GM12864 (cell line): ENCODE data around the gene PPP1R26.

Source experiments
- DNase-seq: peaks from one replicate; pipeline ENCODE4 v3.0.0-alpha.2; 2011; ENCODE audit warnings: low read depth
- H3K4me3 ChIP-seq: 2 replicates; pipeline ENCODE4 v1.5.1; 2011; ENCODE audit warnings: mild to moderate bottlenecking, low read depth, low read length, control low read depth
- TF ChIP-seq, protein P1 (sequence below): IDR thresholded peaks from 2 replicates; pipeline ENCODE4 v1.5.1; 2011; ENCODE audit warnings: low read depth, mild to moderate bottlenecking, moderate library complexity, low read length, control low read depth, inconsistent platforms; ENCODE audit errors: missing control alignments

PPP1R26 gene

DNA sequence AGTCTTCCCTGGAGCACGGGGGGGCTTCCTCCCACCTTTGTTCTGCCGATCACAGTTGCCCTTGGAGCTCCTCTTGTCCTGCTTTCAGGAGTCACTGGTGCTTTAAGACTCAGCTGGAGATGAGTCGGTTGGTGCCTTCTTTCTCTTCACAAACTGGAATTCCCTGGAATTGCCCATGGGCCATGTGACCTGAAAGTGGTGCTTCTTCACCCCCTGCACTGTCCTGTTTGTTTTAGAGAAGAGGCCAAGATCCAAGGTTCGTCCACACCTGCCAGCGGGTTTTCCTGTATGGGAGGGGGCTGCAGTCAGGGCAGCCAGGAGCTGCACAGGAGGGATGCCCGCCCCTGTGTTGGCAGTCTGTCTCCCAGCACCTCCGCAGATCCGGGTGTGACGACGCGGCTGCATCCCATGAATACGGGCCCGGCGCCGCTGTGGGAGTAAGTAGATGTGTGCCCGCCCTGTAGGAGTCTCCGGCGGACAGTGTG lies 11.4 kb downstream of the PPP1R26 start:
- H3K4me3 ChIP-seq: no peak overlapping the region
- TF ChIP-seq, protein P1, sequence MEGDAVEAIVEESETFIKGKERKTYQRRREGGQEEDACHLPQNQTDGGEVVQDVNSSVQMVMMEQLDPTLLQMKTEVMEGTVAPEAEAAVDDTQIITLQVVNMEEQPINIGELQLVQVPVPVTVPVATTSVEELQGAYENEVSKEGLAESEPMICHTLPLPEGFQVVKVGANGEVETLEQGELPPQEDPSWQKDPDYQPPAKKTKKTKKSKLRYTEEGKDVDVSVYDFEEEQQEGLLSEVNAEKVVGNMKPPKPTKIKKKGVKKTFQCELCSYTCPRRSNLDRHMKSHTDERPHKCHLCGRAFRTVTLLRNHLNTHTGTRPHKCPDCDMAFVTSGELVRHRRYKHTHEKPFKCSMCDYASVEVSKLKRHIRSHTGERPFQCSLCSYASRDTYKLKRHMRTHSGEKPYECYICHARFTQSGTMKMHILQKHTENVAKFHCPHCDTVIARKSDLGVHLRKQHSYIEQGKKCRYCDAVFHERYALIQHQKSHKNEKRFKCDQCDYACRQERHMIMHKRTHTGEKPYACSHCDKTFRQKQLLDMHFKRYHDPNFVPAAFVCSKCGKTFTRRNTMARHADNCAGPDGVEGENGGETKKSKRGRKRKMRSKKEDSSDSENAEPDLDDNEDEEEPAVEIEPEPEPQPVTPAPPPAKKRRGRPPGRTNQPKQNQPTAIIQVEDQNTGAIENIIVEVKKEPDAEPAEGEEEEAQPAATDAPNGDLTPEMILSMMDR: no peak
- no peak for DNase-seq

DNA sequence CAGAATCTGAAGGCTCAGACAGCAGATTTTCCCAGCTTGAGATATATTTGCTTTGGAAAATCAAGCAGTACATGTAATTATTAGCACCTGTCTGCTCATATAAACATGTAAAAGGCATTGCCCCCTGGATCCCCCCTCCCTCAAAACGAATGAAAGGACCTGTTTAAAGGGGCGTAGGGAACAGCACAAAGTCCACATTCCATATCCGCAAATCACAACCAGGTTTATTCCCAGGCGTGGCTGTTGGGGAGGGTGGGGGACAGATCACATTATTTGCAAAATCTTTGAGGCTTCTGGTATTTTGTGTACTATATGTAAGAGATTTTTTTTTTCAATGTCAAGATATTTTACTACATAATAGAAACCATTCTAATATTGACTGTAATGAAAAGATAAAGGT lies 12.2 kb downstream of the PPP1R26 start:
- TF ChIP-seq, protein P1: no peak
- H3K4me3 ChIP-seq: no peak overlapping the region
- DNase-seq: no peak

DNA sequence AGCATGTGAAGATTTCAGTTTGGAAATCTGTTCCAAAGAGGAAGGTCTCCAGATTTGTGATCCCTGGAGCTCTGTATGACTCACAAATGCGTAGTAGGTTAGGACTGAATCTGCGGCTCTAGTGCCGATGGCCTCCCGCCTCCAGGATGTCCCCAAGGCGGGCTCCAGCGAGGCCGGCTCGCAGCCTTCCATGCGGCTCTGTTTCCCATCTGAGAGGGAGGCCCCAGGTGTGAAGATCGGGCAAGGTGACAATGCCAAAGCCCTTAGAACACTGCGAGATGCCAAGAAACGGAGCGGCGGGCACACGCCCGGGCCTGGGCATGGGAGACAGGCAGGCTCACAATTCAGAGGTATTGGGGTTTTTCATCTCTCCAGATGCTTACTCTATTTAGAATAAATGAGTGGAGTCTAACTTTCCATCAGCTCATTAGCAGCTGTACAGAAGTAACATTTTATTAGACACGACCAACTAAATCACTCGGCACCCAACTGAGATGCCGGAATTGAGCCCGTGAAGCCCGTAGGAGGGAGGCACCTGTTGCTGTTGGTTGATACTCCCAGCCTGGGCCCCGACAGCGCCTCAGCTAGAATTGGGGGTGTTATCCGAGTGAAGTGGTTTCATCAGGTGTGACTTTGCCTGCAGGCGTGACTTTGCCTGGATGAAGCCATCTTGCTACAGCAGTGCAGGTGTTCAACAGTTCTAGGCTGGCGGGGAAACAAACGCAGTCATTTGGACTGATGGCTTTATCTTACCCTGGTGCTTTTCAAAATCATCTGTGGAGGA lies 13.5 kb downstream of the PPP1R26 start:
- TF ChIP-seq, protein P1: no peak
- no peak overlapping the region for H3K4me3 ChIP-seq
- no peak for DNase-seq

DNA sequence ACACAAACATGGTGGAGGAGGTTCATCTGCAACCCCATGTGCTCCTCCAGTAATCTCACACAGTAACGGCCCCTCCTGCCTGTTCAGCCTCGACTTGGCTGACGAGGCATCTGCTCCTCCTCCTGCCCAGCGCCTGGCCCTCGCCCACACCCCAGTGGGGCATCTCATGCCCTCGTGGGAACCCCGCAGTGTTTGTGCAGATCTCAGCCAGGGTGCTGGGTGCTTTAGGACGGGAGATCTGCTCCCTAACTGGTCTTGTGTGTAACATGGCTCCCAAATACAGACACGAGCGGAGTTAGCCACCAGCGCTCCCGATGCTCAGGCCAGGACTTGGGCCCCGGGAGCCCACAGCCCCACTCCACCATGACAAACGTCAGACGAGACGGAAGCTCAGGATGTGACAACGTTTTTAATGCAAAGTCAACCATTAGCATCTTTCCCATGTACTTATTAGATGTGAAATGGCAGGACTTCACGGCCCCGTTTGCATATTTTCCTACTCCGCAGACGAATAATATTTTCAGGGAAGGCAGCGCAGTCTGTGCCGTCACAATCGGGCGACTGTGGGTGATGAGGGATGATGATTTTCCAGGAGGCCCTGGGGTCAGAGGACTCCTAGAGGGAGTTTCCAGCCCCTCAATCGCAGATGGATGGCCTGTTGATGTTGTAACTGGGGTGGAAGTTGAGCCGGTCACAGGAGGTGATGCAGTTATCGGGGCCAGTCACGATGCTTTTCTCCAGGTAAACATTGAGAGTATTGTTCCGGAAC lies 15.4 kb downstream of the PPP1R26 start:
- TF ChIP-seq, protein P1: no peak
- no peak for DNase-seq
- H3K4me3 ChIP-seq: no peak overlapping the region

DNA sequence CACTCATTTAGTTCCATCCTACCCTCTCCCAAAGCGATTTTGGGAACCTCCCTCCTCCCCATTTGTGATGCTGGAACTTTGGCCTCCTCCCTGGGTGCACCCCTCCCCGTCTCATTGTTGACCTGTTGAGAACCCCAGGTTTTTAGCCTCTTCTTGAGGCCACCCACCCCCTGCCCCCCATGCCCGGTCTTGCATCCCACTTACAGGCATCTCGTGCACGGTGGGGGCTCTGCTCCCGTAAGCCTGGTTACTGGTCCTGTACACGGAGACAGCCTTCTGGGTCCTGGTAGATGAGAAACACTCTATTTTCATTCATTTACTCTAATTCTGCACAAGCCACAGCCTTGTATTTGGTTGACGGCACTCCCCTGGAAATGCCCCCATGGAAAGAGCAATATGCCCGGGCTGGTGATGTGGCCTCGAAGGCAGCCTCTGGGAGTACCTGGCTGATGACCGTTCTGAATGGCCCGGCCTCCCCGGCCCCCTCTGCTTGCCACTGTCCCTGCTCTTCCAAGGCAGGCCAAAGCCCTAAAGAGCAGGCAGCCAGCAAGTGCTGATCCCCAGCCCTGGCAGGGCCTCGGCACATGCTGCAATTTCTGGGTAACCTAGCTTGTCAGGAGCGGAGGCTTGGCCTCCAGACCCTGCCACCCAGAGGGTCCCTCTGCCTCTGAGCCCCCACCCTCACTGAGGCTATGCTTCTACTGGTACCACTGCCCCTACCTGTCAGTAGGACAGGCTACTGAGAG lies 19.0 kb downstream of the PPP1R26 start:
- no peak for DNase-seq
- TF ChIP-seq, protein P1: no peak
- H3K4me3 ChIP-seq: no peak overlapping the region

DNA sequence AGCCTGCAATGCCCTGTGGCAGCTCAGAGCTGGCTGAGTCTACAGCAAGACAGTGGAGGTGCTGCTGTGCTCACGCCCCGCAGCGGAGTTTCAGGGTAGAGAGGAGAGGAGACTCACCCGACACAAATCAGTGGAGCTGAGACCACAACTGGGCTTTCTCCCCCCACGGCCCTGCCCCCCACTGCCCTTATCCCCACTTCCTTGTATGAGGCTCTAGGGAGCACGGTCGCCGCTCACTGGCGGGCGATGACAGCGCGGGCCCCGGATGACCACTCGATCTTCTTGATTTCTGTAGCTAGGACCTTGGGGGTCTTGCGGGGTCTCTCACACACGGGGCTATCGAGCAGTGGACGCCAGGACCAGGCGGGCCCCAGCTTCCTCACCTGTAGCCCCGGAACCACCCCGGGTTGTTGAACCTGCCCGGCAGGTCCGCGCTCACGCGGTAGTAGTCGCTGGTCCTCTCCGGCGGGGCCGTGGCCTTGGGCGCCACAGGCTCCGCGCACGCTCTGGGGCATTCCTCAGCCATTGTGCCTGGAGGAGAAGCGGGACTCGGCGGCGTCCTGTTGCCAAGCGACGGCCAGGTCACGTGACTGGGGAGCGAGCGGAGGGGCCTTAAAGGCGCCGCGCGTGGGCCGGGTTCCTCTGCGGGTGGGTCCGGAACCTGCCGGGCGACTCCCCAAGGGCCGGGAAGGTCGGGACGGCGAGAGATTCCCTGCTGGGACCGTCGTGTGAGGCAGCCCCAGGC lies 19.9 kb downstream of the PPP1R26 start:
- peak; percentile 46 for DNase-seq
- TF ChIP-seq, protein P1: no peak
- H3K4me3 ChIP-seq: peak overlapping the region; percentile 81
